Endothelial cell of umbilical vein (primary cell): Measurements from ENCODE around the gene SYT7. TPM values are rescaled to one million over a fixed set of nuclear protein-coding genes. Genes with fewer than 3 reads are reported as not detected.

Experiments
- BruUV-seq: library from RNA; stranded (reverse); fragments of 400-500 nt; replicated peaks from 2 replicates; lab custom pipeline; 2021; lab: Mats Ljungman, UMichigan
- CTCF ChIA-PET: fragments of 300-600, 350-600 bp; sonication (Branson Sonifier 250); formaldehyde crosslinking; loops from one replicate; lab custom pipeline; 2021; ENCODE audit warnings: antibody characterized with exemption, inconsistent platforms; lab: Charles Lee
- POLR2A ChIA-PET: fragments of 300-600, 350-600 bp; sonication (Branson Sonifier 250); formaldehyde crosslinking; loops from one replicate; lab custom pipeline; 2021; ENCODE audit warnings: antibody characterized with exemption, inconsistent platforms; lab: Charles Lee
- DNase-seq: peaks from one replicate; pipeline ENCODE4 v3.0.0-alpha.2; 2011; ENCODE audit warnings: low read depth, low spot score
- FAIRE-seq: peaks from 2 replicates; lab custom pipeline; 2011; peaks lifted over from hg19 to GRCh38; lab: Jason Lieb, UNC
- H2AFZ ChIP-seq: 2 replicates; pipeline ENCODE4 v1.6.0; 2012; ENCODE audit warnings: low read depth, low read length, control low read depth, inconsistent platforms
- H3K27ac ChIP-seq: 2 replicates; pipeline ENCODE4 v1.5.1; 2011; ENCODE audit warnings: low read depth, mild to moderate bottlenecking, control low read depth, low read length, moderate library complexity; ENCODE audit not compliant: insufficient read depth
- H3K27me3 ChIP-seq, 2 experiments: 2 replicates each; pipeline versions ENCODE4 v1.6.0 to v1.6.1; 2011; ENCODE audit warnings: low read length in 2 of 2, mixed read lengths in 1 of 2; ENCODE audit not compliant: control insufficient read depth in 2 of 2, insufficient read depth in 2 of 2
- H3K36me3 ChIP-seq, 2 experiments: 2 replicates in 1 of 2; 3 replicates in 1 of 2; pipeline ENCODE4 v1.5.1; 2011; ENCODE audit warnings: low read length in 2 of 2, mild to moderate bottlenecking in 1 of 2, moderate library complexity in 1 of 2; ENCODE audit not compliant: control insufficient read depth in 2 of 2, insufficient read depth in 2 of 2; ENCODE audit errors: extremely low read depth in 1 of 2
- H3K4me1 ChIP-seq: 3 replicates; pipeline ENCODE4 v1.5.1; 2011; ENCODE audit warnings: mild to moderate bottlenecking, low read length; ENCODE audit not compliant: control insufficient read depth, insufficient read depth; ENCODE audit errors: extremely low read depth
- H3K4me2 ChIP-seq: 2 replicates; pipeline ENCODE4 v1.6.1; 2011; ENCODE audit warnings: low read length, control low read depth, mixed read lengths; ENCODE audit not compliant: insufficient read depth
- H3K4me3 ChIP-seq, 3 experiments: fragments of 200-600 bp in 1 of 3; sonication (generic), shearing (Covaris generic) in 1 of 3; replicated peaks in 1 of 3; 2 replicates each; pipeline ENCODE4 v1.5.1; 2011 to 2016; ENCODE audit warnings: control low read depth in 3 of 3, low read length in 3 of 3, mild to moderate bottlenecking in 2 of 3, inconsistent platforms in 1 of 3, low read depth in 1 of 3, moderate library complexity in 1 of 3; ENCODE audit not compliant: insufficient read depth in 1 of 3
- H3K79me2 ChIP-seq: 2 replicates; pipeline ENCODE4 v1.6.0; 2012; ENCODE audit warnings: low read length, inconsistent platforms; ENCODE audit not compliant: control insufficient read depth, insufficient read depth
- H3K9ac ChIP-seq: replicated peaks from 2 replicates; pipeline ENCODE3; 2011; ENCODE audit warnings: low read length, control low read depth; ENCODE audit not compliant: insufficient read depth; ENCODE audit errors: extremely low read depth
- H3K9me1 ChIP-seq: replicated peaks from 3 replicates; pipeline ENCODE4 v1.6.0; 2011; ENCODE audit warnings: mild to moderate bottlenecking, low read length; ENCODE audit not compliant: control insufficient read depth, insufficient read depth; ENCODE audit errors: extremely low read depth
- H3K9me3 ChIP-seq: replicated peaks from 2 replicates; pipeline ENCODE4 v1.5.1; 2012; ENCODE audit warnings: low read length, inconsistent platforms; ENCODE audit not compliant: control insufficient read depth, insufficient read depth
- H4K20me1 ChIP-seq: replicated peaks from 2 replicates; pipeline ENCODE3; 2011; ENCODE audit warnings: mild to moderate bottlenecking, low read length; ENCODE audit not compliant: control insufficient read depth, insufficient read depth; ENCODE audit errors: extremely low read depth
- EZH2 ChIP-seq: IDR thresholded peaks from 2 replicates; pipeline ENCODE4 v1.6.1; 2012; ENCODE audit warnings: borderline replicate concordance, low read depth, mild to moderate bottlenecking, moderate library complexity, low read length, inconsistent platforms; ENCODE audit not compliant: severe bottlenecking
- FOS ChIP-seq: IDR thresholded peaks from 2 replicates; pipeline ENCODE4 v1.6.1; 2011; ENCODE audit warnings: mild to moderate bottlenecking, low read length, moderate library complexity, borderline replicate concordance; ENCODE audit not compliant: insufficient read depth
- GATA2 ChIP-seq: IDR thresholded peaks from 2 replicates; pipeline ENCODE4 v1.7.0; 2011; ENCODE audit warnings: low read depth, mild to moderate bottlenecking, moderate library complexity, mixed read lengths, low read length; ENCODE audit not compliant: insufficient read length, insufficient read depth
- JUN ChIP-seq: IDR thresholded peaks from 2 replicates; pipeline ENCODE4 v1.6.1; 2011; ENCODE audit warnings: borderline replicate concordance, low read depth; ENCODE audit not compliant: insufficient read length, insufficient read depth
- MYC ChIP-seq: IDR thresholded peaks from one replicate; pipeline ENCODE4 v1.6.1; 2011; ENCODE audit warnings: mild to moderate bottlenecking, low read depth, low read length
- POLR2A ChIP-seq: IDR thresholded peaks from 2 replicates; pipeline ENCODE4 v1.6.1; 2012; ENCODE audit warnings: low read depth, mild to moderate bottlenecking, control low read depth, low read length
- POLR2AphosphoS5 ChIP-seq: IDR thresholded peaks from 2 replicates; pipeline ENCODE4 v1.6.1; 2012; ENCODE audit warnings: low read depth, mild to moderate bottlenecking, control low read depth, low read length, moderate library complexity; ENCODE audit not compliant: insufficient read depth
- dilution Hi-C: fragments of 300-500 bp; cut with MboI; formaldehyde crosslinking; loops from one replicate; pipeline ENCODE4 v1.15.0; 2019; ENCODE audit warnings: low sequenced_read_pairs; ENCODE audit not compliant: extremely low pct_ligation_motif_present
- intact Hi-C: fragments of 100-400 bp; cut with micrococcal nuclease; formaldehyde crosslinking; loops from one replicate; pipeline ENCODE4 v1.10.0; 2022
- polyA plus RNA-seq, 4 experiments: library from polyadenylated mRNA; depleted of rRNA in 3 of 4; stranded (reverse) in 3 of 4; unstranded in 1 of 4; fragments of >200 nt; gene quantifications; 2 replicates each; pipeline versions ENCODE4 v1.2.1 to v1.2.3, GENCODE V29; 2011 to 2012; ENCODE audit warnings: missing spikeins in 1 of 4
- total RNA-seq: library from RNA; stranded (reverse); gene quantifications from 2 replicates; pipeline ENCODE4 v1.2.3, GENCODE V29; 2021
- TF ChIP-seq, protein P1 (sequence below), 2 donors: IDR thresholded peaks; 1 replicate in 1 of 2; 2 replicates in 1 of 2; pipeline ENCODE4 v1.5.1; 2011; ENCODE audit warnings: low read length in 2 of 2, mild to moderate bottlenecking in 2 of 2, moderate library complexity in 2 of 2, control low read depth in 1 of 2, inconsistent platforms in 1 of 2, low read depth in 1 of 2; ENCODE audit not compliant: insufficient read depth in 1 of 2; ENCODE audit errors: extremely low read depth in 1 of 2
- TF ChIP-seq, protein P2 (sequence below): IDR thresholded peaks from 2 replicates; pipeline ENCODE4 v1.6.1; 2011; ENCODE audit not compliant: insufficient read depth, insufficient read length

The SYT7 gene
- total and polyA plus RNA-seq, 2 donors (not counting 3 experiments of a cell fraction or from before 2014, with no cell fraction given): 0.08 to 0.55 TPM

DNA sequence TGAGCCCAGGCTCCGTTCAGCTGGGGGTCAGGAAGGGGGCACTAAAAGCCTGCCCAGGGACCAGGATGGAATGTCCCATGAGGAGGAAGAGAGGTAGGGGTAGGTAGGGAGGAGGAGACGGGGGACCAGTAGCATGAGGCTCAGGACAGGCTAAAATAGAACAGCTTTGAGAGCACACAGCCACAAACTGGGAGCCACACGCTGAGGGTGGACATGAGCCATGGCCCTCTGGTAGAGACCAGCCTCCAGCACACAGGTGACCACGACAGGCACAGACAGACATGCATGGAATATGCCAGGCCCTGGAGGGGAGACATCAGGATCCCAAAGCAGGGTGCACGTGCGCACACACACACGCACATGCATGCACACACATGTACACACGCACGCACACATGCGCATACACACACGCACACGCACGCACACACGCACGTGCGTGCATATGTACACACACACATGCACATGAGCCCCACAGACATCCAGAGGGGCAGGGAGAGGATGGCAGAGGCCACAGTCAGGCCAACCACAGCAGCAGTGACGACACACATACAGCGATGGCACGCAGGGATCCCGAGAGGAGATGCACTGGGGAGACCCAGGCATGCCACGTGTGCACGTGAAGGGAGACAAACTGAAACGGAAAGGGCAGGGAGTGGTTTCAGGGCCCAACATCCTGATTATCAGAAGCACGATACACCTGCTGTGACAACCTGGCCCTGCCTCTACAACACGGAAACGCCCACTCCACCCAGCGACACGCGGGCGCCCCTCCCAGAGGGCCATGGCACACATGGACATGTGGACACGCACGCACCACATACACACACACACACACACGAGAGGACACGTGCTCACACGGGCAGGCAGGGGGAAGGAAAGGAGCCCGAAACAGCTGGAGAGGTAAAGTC lies 46.6 kb downstream of the SYT7 start:
- H2AFZ ChIP-seq: no peak overlapping the region
- ChIA-PET POLR2A (no interaction called here), CTCF (interaction anchor here (1.2 to 1.7 kb wide), 2 partner anchors 18 to 104 kb away, joined by 4 read pairs; no protein-coding TSS in a partner anchor)
- H3K27ac ChIP-seq: no peak overlapping the region
- dilution Hi-C loops (no loop called here), intact Hi-C loops (no loop called here)
- no peaks in the 10 kb centered on the region for H3K9me1 ChIP-seq
- no peak overlapping the region for H3K4me2 ChIP-seq
- no peaks in the 10 kb centered on the region for H3K27me3 ChIP-seq
- H3K4me3 ChIP-seq: no peak overlapping the region
- FAIRE-seq (no peak), DNase-seq (no peak)
- H4K20me1 ChIP-seq: no peaks in the 10 kb centered on the region
- no peaks in the 10 kb centered on the region for H3K9me3 ChIP-seq
- no peak overlapping the region for H3K9ac ChIP-seq
- no peaks in the 10 kb centered on the region for H3K4me1 ChIP-seq
- H3K79me2 ChIP-seq: no peaks in the 10 kb centered on the region
- no TSS peak for BruUV-seq
- no peaks in the 10 kb centered on the region for H3K36me3 ChIP-seq
- TF ChIP-seq JUN: no peak
- TF ChIP-seq FOS: no peak
- TF ChIP-seq GATA2: no peak
- TF ChIP-seq, protein P1, sequence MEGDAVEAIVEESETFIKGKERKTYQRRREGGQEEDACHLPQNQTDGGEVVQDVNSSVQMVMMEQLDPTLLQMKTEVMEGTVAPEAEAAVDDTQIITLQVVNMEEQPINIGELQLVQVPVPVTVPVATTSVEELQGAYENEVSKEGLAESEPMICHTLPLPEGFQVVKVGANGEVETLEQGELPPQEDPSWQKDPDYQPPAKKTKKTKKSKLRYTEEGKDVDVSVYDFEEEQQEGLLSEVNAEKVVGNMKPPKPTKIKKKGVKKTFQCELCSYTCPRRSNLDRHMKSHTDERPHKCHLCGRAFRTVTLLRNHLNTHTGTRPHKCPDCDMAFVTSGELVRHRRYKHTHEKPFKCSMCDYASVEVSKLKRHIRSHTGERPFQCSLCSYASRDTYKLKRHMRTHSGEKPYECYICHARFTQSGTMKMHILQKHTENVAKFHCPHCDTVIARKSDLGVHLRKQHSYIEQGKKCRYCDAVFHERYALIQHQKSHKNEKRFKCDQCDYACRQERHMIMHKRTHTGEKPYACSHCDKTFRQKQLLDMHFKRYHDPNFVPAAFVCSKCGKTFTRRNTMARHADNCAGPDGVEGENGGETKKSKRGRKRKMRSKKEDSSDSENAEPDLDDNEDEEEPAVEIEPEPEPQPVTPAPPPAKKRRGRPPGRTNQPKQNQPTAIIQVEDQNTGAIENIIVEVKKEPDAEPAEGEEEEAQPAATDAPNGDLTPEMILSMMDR (IDR thresholded peaks at IDR 0.05; ENCODE audit: extremely low read depth in 1 of 2, insufficient read depth in 1 of 2, low read depth in 1 of 2, low read length in 2 of 2): no peak
- TF ChIP-seq EZH2: no peak
- no peak for TF ChIP-seq POLR2AphosphoS5
- TF ChIP-seq POLR2A: no peak
- TF ChIP-seq, protein P2, sequence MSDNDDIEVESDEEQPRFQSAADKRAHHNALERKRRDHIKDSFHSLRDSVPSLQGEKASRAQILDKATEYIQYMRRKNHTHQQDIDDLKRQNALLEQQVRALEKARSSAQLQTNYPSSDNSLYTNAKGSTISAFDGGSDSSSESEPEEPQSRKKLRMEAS: no peak
- no peak for TF ChIP-seq MYC
